GM21526 (cell line): Measurements from ENCODE around the gene FAM216B.

Experiments
- ATAC-seq: cut with Tn5 transposase; IDR thresholded peaks from one replicate; pipeline ENCODE4 v1.9.1; 2021; ENCODE audit warnings: moderate library complexity; ENCODE audit not compliant: unreplicated experiment, low FRiP score

Gene FAM216B

DNA sequence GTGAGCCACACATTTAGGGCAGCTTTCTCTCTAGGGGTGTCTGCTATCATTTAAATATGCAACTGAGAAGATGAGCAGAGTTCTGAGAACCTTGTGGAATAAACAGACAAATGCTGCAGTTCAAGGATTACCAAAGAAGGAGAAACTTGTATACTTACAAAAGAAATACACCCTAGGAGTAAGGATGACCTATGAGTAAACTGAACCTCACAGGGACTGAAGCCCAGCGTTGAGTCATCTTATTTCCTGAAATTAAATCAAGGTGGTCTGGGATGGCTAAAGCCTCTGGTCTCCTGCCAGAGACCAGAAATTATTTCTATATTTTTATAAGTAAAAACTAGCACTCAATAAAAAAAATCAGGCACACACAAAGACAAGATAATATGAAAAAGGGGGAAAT lies 40.1 kb downstream of the FAM216B start:
- ATAC-seq, result no peak

DNA sequence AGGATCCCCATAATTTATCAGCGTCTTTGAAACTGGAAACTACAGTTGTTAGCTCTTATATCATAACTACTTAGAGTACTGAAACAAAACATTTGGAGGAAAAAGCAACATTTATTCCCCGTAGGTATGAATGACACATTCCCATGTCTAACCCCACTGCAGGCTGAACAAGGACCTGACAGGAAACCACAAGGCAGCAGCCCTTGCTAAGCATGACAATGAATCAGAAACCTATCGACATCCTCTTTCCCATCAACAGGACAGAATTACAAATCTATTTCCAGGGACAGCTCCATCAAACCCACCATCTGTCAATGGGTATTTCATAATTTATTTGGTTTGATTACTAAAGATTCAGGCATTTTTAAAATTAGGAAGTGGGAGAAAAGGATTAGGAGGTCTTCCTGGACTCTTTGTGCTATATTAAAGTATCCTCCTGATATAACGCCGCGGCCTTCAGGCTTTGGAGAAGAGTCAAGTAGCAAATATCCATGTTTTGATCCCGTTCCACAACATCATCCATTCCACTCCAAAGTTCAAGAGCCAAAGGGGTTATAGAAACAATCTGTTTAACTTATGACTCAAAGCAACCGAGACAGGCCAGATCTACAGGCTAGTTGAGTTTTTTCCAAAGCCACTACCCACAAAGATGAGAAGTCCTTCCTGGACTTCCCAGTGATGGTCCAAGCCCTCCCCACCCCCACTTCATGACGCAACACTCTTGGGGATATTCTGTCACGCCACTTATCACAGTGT lies 51.1 kb downstream of the FAM216B start:
- ATAC-seq, result no peak

DNA sequence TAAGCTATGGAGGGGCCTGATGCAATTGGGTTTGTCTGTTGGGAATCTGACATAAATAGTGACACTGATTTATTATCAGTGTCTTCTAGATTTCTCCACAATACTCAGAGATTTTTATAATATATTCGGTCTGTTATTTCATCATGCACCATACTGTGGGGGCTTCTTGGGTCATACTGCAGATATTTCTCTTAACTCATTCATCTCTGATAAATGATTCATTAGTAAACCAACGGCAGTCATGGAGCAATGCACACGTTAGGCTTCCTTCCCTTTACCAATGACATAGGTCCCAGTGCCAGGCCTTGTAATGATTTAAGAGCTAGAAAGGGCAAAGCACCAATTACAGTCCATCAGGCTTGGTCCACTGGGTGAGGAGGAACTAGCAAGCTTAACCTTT lies 53.6 kb downstream of the FAM216B start:
- ATAC-seq, result no peak

DNA sequence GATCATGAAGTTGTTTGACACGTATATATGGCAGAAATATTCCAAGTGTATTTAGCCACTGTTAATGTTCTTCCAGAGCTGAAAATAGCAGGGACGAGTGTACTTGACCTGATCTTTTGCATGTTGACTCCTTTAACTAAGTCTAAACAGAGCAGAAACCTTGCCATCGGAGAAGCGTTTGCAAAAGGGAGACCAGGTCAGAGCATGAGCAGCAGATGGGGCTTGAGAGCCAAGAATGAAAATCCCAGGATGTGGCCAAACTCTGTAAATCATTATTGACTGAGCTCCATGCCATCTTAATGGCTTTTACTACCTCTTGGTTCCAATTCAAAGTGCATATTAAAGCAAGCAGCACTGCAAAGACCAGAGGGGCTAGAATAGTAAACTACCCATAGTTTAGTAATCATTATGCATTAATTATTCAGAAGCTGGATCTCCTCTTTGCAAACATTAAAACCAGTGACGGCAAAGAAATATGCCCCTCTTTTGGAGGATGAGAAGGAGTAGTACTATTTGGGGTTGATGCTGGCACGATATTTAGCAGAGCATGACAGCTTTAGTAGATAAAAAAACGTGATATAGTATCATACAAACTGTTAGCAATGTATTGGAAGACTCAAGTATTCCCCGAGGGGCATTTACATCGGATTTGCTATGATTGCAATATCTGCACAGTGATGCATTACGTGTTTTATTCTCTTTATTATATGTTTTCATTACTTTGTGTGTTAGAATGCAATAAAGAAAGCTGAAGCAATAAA lies 55.7 kb downstream of the FAM216B start:
- no peak for ATAC-seq
